ENCODE results near the gene ZBTB46.

- TF ChIP-seq CTCF (conservative IDR thresholded peaks at IDR 0.05) (no peak), ZFX (IDR thresholded peaks at IDR 0.05) (no peak)
Observed at GRCh38 chr20:63703471-63703975, 127.5 kb downstream of the ZBTB46 start.

Data from C4-2B (cell line).